Upper lobe of left lung (tissue), 4 donors: ENCODE data around the gene SLC30A1.

ENCODE experiments used
- EP300 ChIP-seq, 4 donors: sonication (generic); formaldehyde crosslinking; IDR thresholded peaks; one replicate each; pipeline ENCODE4 v1.5.1; 2017; ENCODE audit warnings: antibody characterized with exemption in 4 of 4, control low read depth in 2 of 4
- POLR2A ChIP-seq, 4 donors: fragments of 450-650 bp; IDR thresholded peaks; one replicate each; pipeline ENCODE4 v1.5.1; 2016 to 2017; ENCODE audit warnings: antibody characterized with exemption in 4 of 4, mild to moderate bottlenecking in 2 of 4
- TF ChIP-seq, protein P1 (sequence below), 6 experiments: fragments of 450-650 bp in 4 of 6; fragments of 200-600 bp in 2 of 6; sonication (generic) in 2 of 6; IDR thresholded peaks; one replicate each; pipeline ENCODE4 v1.5.1; 2016 to 2019; ENCODE audit warnings: antibody characterized with exemption in 6 of 6

DNA sequence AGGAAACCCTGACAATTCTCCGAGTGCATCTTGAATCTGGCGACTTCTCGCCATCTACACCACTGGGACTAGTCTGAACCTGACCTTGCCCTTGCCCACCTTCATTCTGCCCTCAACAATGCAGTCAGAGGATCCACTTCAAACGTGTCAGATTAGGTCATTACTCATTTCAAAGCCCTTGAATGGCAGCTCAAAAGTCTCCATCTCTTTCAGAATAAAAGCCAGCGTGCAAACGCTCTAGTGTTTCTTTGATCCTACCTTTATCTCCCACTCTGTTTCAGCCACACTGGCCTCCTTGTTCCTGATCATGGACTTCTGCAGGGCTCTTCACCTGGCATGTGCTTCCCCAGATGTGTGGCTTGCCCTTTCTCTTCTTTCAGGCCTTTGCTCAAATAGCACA is 31.3 kb downstream of the SLC30A1 start:
- TF ChIP-seq, protein P1, sequence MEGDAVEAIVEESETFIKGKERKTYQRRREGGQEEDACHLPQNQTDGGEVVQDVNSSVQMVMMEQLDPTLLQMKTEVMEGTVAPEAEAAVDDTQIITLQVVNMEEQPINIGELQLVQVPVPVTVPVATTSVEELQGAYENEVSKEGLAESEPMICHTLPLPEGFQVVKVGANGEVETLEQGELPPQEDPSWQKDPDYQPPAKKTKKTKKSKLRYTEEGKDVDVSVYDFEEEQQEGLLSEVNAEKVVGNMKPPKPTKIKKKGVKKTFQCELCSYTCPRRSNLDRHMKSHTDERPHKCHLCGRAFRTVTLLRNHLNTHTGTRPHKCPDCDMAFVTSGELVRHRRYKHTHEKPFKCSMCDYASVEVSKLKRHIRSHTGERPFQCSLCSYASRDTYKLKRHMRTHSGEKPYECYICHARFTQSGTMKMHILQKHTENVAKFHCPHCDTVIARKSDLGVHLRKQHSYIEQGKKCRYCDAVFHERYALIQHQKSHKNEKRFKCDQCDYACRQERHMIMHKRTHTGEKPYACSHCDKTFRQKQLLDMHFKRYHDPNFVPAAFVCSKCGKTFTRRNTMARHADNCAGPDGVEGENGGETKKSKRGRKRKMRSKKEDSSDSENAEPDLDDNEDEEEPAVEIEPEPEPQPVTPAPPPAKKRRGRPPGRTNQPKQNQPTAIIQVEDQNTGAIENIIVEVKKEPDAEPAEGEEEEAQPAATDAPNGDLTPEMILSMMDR (IDR thresholded peaks at IDR 0.05): no peak
- TF ChIP-seq EP300 (IDR thresholded peaks at IDR 0.05): no peak
- no peak for TF ChIP-seq POLR2A (IDR thresholded peaks at IDR 0.05)
